HG03045 (cell line): ENCODE results near the gene CST1.
"Not testable (repeated sequence)": the region's sequence is repeated elsewhere in the genome, so short reads cannot be mapped to it uniquely, and the experiment has no call there.

Experiments
- ATAC-seq: cut with Tn5 transposase; IDR thresholded peaks from one replicate; pipeline ENCODE4 v1.9.1; 2021; ENCODE audit warnings: mild to moderate bottlenecking, moderate library complexity; ENCODE audit not compliant: unreplicated experiment

Gene CST1

GRCh38 chr20:23711778-23712177 lies 39.0 kb downstream of the CST1 start:
- ATAC-seq: not testable (repeated sequence)

DNA sequence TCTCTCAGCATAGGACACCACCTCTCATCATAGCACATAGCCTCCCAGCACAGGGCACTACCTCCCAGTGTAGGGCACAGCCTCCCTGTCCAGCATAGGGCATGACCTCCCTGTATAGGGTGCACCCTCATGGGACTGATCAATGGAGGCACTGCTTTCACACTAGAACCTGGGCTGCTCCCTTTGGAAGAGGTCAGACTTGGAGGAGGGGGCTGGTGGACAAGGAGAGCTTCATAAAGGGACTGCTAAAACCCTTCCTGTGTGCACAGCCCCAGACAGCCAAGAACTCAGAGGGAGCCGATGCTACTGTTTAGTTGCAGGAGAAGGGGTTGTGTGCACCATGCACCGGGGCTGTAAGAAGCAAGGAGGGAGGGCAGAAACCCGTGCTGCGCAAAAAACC lies 40.0 kb downstream of the CST1 start:
- ATAC-seq: no peak

DNA sequence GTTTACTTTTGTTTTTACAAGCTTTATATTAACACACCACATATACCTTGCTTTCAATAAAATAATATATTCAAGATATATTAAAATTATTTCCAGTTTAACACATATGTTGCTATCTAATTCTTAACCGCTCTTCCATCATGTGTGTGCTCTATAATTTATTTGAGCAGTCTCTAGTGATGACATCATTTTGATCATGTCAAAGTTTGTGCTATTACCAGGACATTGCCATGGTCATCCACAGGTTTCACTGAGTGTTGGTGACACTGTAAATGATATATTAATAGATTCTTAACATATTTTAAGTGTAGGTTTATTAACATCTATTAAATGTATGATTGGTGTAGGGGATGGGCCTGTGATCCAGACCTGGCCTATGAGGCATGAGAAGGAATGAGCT lies 44.8 kb downstream of the CST1 start:
- ATAC-seq: no peak

GRCh38 chr20:23702021-23702420 lies 48.7 kb downstream of the CST1 start:
- no peak for ATAC-seq

DNA sequence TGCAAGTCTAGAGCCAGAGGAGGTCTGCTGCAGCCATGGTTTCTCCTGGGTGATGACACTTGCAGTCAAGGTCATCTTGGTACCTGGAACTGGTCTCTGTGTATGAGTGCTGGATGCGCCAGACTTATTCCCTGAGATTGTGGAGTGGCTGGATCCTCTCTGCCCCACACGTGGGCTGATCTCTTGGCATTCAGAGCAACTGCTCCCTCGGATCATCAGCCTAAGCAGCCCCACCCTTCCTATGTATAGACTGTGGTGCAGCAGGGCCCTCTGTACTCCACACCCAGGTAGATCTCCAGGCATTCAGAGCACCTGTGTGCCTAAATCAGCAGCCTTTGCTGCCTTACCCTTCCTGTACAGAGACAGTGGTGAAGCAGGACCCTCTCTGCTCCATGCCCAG lies 49.8 kb downstream of the CST1 start:
- ATAC-seq: no peak

- no peak for ATAC-seq
Measured at GRCh38 chr20:23697947-23698346, 52.8 kb downstream of the CST1 start.
